ENCODE results near the gene BSG. TPM values are rescaled to one million over a fixed set of nuclear protein-coding genes. Genes with fewer than 3 reads are reported as not detected.
A peak's percentile ranks its signal among the peaks of the same experiment; 100 is the strongest.

The BSG gene
- total RNA-seq, 1 experiment from 2014 or later = 758 TPM

DNA sequence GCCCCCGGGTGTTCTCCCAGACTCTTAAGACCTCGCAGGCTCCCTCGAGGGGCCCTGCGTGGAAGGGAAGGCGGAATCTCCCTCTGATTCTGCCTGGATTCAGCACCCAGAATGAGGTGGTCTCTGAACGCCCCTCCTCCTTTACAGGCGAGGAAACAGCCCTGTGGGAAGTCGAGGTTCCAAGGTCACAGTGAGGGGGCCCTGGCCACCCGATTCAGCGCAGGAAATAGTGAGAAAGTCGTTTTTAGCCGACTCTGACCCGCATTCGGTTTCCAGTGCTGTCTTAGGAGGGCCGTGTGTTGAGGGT is 1.1 kb downstream of the BSG start:
- TF ChIP-seq FOXJ3 (CRISPR knock-in tag; IDR thresholded peaks at IDR 0.05; ENCODE audit: borderline replicate concordance) (no peak), ZNF219 (CRISPR knock-in tag; IDR thresholded peaks at IDR 0.05; ENCODE audit: borderline replicate concordance) (no peak), NFE2L1 (CRISPR knock-in tag; IDR thresholded peaks at IDR 0.05) (no peak)
- TF ChIP-seq, protein P1, sequence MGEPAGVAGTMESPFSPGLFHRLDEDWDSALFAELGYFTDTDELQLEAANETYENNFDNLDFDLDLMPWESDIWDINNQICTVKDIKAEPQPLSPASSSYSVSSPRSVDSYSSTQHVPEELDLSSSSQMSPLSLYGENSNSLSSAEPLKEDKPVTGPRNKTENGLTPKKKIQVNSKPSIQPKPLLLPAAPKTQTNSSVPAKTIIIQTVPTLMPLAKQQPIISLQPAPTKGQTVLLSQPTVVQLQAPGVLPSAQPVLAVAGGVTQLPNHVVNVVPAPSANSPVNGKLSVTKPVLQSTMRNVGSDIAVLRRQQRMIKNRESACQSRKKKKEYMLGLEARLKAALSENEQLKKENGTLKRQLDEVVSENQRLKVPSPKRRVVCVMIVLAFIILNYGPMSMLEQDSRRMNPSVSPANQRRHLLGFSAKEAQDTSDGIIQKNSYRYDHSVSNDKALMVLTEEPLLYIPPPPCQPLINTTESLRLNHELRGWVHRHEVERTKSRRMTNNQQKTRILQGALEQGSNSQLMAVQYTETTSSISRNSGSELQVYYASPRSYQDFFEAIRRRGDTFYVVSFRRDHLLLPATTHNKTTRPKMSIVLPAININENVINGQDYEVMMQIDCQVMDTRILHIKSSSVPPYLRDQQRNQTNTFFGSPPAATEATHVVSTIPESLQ (CRISPR knock-in tag; IDR thresholded peaks at IDR 0.05) = no peak
- TF ChIP-seq, protein P2, sequence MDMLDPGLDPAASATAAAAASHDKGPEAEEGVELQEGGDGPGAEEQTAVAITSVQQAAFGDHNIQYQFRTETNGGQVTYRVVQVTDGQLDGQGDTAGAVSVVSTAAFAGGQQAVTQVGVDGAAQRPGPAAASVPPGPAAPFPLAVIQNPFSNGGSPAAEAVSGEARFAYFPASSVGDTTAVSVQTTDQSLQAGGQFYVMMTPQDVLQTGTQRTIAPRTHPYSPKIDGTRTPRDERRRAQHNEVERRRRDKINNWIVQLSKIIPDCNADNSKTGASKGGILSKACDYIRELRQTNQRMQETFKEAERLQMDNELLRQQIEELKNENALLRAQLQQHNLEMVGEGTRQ (CRISPR knock-in tag; IDR thresholded peaks at IDR 0.05) = no peak
- TF ChIP-seq, protein P3, sequence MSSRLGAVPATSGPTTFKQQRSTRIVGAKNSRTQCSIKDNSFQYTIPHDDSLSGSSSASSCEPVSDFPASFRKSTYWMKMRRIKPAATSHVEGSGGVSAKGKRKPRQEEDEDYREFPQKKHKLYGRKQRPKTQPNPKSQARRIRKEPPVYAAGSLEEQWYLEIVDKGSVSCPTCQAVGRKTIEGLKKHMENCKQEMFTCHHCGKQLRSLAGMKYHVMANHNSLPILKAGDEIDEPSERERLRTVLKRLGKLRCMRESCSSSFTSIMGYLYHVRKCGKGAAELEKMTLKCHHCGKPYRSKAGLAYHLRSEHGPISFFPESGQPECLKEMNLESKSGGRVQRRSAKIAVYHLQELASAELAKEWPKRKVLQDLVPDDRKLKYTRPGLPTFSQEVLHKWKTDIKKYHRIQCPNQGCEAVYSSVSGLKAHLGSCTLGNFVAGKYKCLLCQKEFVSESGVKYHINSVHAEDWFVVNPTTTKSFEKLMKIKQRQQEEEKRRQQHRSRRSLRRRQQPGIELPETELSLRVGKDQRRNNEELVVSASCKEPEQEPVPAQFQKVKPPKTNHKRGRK (CRISPR knock-in tag; IDR thresholded peaks at IDR 0.05; ENCODE audit: borderline replicate concordance) = no peak
- ATAC-seq = no peak
- DNase-seq (ENCODE audit: low spot score) = no peak
- Mint-ChIP-seq H3K27me3 (ENCODE audit: low read depth) (peaks cover 18% of the 10 kb centered on the region), H3K4me1 (peaks cover 33% of the 10 kb centered on the region), H3K4me3 (peak overlapping the region; percentile 88), H3K9me3 (no peaks in the 10 kb centered on the region), H3K36me3 (peaks cover 5% of the 10 kb centered on the region), H3K27ac (peak overlapping the region; percentile 78)
- ChIA-PET CTCF (no interaction called here), POLR2A (no interaction called here)

- Mint-ChIP-seq H3K4me3 (peak overlapping the region; percentile 88), H3K27me3 (ENCODE audit: low read depth) (peaks cover 10% of the 10 kb centered on the region), H3K27ac (peak overlapping the region; percentile 78), H3K9me3 (no peaks in the 10 kb centered on the region), H3K4me1 (peaks cover 28% of the 10 kb centered on the region), H3K36me3 (peaks cover under 1% of the 10 kb centered on the region; the same call in 1 of the 2 replicates)
- TF ChIP-seq TP53 (CRISPR knock-in tag; IDR thresholded peaks at IDR 0.05) (no peak), ZNF232 (CRISPR knock-in tag; IDR thresholded peaks at IDR 0.05) (no peak), RORB (CRISPR knock-in tag; IDR thresholded peaks at IDR 0.05) (no peak), IRF2 (CRISPR knock-in tag; IDR thresholded peaks at IDR 0.05; ENCODE audit: borderline replicate concordance, low read depth) (no peak), ETV6 (CRISPR knock-in tag; IDR thresholded peaks at IDR 0.05) (no peak), ZNF121 (CRISPR knock-in tag; IDR thresholded peaks at IDR 0.05) (no peak), NR1H2 (CRISPR knock-in tag; IDR thresholded peaks at IDR 0.05) (no peak), ZNF671 (CRISPR knock-in tag; IDR thresholded peaks at IDR 0.05) (no peak), E2F5 (CRISPR knock-in tag; IDR thresholded peaks at IDR 0.05) (no peak), ZNF416 (CRISPR knock-in tag; IDR thresholded peaks at IDR 0.05) (no peak), ZNF263 (CRISPR knock-in tag; IDR thresholded peaks at IDR 0.05; ENCODE audit: low read depth) (no peak), NR2C2 (CRISPR knock-in tag; IDR thresholded peaks at IDR 0.05) (no peak), ZNF423 (CRISPR knock-in tag; IDR thresholded peaks at IDR 0.05) (no peak), KAT7 (CRISPR knock-in tag; IDR thresholded peaks at IDR 0.05; ENCODE audit: borderline replicate concordance) (no peak)
- ATAC-seq (no peak), DNase-seq (ENCODE audit: low spot score) (no peak)
- POLR2A ChIA-PET = interaction anchor here (0.9 kb wide), 1 partner anchor 9 kb away, joined by 3 read pairs; no protein-coding TSS in a partner anchor
- CTCF ChIA-PET = interaction anchor here (0.6 to 3.0 kb wide), 5 partner anchors 10 to 64 kb away, joined by 3 to 32 read pairs (median 3); no protein-coding TSS in a partner anchor
These were observed 2.5 kb downstream of the BSG start for GRCh38 chr19:574658-575526.

Data from WTC11 (cell line).